Memory B cell (primary cell): ENCODE results near the gene MAML1.
"Not testable (repeated sequence)": the region's sequence is repeated elsewhere in the genome, so short reads cannot be mapped to it uniquely, and the experiment has no call there.

Experiments
- ATAC-seq: fragments of 150-1000 bp; cut with Tn5 transposase; 2 replicates; pipeline ENCODE4 v1.10.0; 2021; ENCODE audit warnings: low read depth, mild to moderate bottlenecking, moderate library complexity
- DNase-seq, 2 donors: peaks; one replicate each; pipeline ENCODE4 v3.0.0; 2022; ENCODE audit warnings: low spot score in 2 of 2
- H3K27ac Mint-ChIP-seq: one replicate; pipeline ENCODE4 v1.8.0; 2022; ENCODE audit warnings: mild to moderate bottlenecking, moderate library complexity, mixed read lengths
- H3K27me3 Mint-ChIP-seq: one replicate; pipeline ENCODE4 v1.8.0; 2022; ENCODE audit warnings: mixed read lengths
- H3K36me3 Mint-ChIP-seq: one replicate; pipeline ENCODE4 v1.8.0; 2022; ENCODE audit warnings: mild to moderate bottlenecking, mixed read lengths
- H3K4me1 Mint-ChIP-seq: one replicate; pipeline ENCODE4 v1.8.0; 2022; ENCODE audit warnings: mixed read lengths
- H3K4me3 Mint-ChIP-seq: one replicate; pipeline ENCODE4 v1.8.0; 2022; ENCODE audit warnings: mild to moderate bottlenecking, moderate library complexity, mixed read lengths
- H3K9me3 Mint-ChIP-seq: one replicate; pipeline ENCODE4 v1.8.0; 2022; ENCODE audit warnings: mixed read lengths

The MAML1 gene

GRCh38 chr5:179724163-179724562, 8.5 kb upstream of the MAML1 start:
- DNase-seq: no peak
- H3K27ac Mint-ChIP-seq: peak overlapping the region; percentile 24

GRCh38 chr5:179727106-179727505, 5.5 kb upstream of the MAML1 start:
- Mint-ChIP-seq H3K4me3 (no peak overlapping the region), H3K27ac (peak overlapping the region; percentile 49), H3K27me3 (no peaks in the 10 kb centered on the region), H3K4me1 (peaks cover 9% of the 10 kb centered on the region), H3K36me3 (peaks cover 30% of the 10 kb centered on the region), H3K9me3 (no peaks in the 10 kb centered on the region)
- ATAC-seq (no peak), DNase-seq (no peak)

More at GRCh38 chr5:179724163-179724562, 8.5 kb upstream of the MAML1 start:
- Mint-ChIP-seq H3K36me3 (peaks cover 33% of the 10 kb centered on the region), H3K4me1 (peaks cover 4% of the 10 kb centered on the region), H3K4me3 (no peak overlapping the region), H3K9me3 (no peaks in the 10 kb centered on the region), H3K27me3 (no peaks in the 10 kb centered on the region)
- no peak for ATAC-seq

DNA sequence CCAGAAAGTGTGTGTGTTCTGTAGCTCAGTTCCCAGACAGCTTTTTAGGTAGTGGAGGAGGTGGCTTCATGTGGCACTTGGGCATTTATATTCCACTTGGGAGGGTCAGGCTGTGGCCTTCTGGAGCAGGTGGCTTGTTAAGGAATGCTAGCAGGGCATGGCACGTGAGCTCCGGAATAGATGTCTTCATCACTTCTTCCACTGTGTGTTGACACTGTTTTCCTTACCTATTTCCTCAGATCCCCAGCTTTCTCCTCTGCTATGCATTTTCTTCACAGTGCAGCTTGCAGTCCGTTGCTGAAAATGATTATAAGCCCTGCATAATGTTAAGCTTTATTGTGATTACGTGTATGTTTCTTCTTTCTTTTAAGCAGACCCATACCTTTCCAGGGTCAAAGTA, 3.3 kb upstream of the MAML1 start:
- H3K4me3 Mint-ChIP-seq: no peak overlapping the region
- no peaks in the 10 kb centered on the region for H3K9me3 Mint-ChIP-seq
- no peak for DNase-seq
- no peak overlapping the region for H3K27ac Mint-ChIP-seq
- peaks cover 13% of the 10 kb centered on the region for H3K4me1 Mint-ChIP-seq
- H3K36me3 Mint-ChIP-seq: peaks cover 20% of the 10 kb centered on the region
- no peak for ATAC-seq
- no peaks in the 10 kb centered on the region for H3K27me3 Mint-ChIP-seq

DNA sequence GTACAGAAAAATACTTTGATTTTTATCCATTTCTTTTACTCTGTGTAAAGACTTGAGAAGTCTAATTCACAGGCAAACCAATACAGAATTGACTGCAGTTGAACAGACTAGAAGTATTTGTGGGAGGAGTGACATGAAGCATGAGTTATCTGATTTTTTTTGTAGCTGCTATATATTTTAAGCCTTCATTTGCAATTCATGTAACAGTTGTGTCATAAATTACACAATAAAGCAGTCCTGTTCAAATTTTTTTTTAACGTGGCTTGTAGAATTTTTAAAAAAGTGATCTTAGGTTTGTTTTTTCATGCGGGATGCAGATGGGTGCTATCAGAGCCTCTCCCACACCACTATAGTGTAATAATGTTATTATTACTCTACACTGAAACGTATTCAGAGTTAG, 2.9 kb upstream of the MAML1 start:
- ATAC-seq (no peak), DNase-seq (no peak)
- H3K9me3 Mint-ChIP-seq: no peaks in the 10 kb centered on the region
- H3K27me3 Mint-ChIP-seq: no peaks in the 10 kb centered on the region
- peaks cover 17% of the 10 kb centered on the region for H3K4me1 Mint-ChIP-seq
- no peak overlapping the region for H3K4me3 Mint-ChIP-seq
- peak overlapping the region; percentile 43 for H3K27ac Mint-ChIP-seq
- peaks cover 18% of the 10 kb centered on the region for H3K36me3 Mint-ChIP-seq

DNA sequence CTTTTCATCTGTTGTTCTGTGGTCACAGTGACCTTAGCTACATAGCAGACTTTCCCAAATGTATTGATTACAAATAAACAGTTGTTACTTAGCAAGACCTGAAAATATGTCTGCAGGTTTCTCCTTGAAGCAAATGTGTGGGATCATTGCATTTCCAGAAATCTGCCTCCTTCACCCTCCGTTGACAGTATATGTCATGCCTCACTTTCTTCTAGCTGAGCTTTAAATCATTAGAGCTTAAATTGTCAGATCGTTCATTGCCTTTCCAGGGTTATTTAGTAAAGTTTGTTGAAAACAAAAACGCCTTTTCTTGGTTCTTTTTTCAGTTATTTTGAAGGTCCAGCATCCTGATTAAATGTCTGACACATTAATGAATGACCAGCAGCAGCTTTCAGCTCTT, 2.3 kb upstream of the MAML1 start:
- Mint-ChIP-seq H3K9me3 (no peaks in the 10 kb centered on the region), H3K4me1 (peaks cover 17% of the 10 kb centered on the region), H3K4me3 (no peak overlapping the region), H3K27ac (peak overlapping the region; percentile 43), H3K36me3 (peaks cover 18% of the 10 kb centered on the region), H3K27me3 (no peaks in the 10 kb centered on the region)
- DNase-seq: no peak
- ATAC-seq: no peak

GRCh38 chr5:179730852-179731251, 1.8 kb upstream of the MAML1 start:
- H3K27ac Mint-ChIP-seq: peak overlapping the region; percentile 43
- H3K36me3 Mint-ChIP-seq: peaks cover 18% of the 10 kb centered on the region
- no peak overlapping the region for H3K4me3 Mint-ChIP-seq
- DNase-seq (no peak), ATAC-seq (no peak)
- H3K27me3 Mint-ChIP-seq: no peaks in the 10 kb centered on the region
- H3K4me1 Mint-ChIP-seq: peaks cover 17% of the 10 kb centered on the region
- H3K9me3 Mint-ChIP-seq: no peaks in the 10 kb centered on the region

GRCh38 chr5:179731791-179732411, 721 bp upstream of the MAML1 start:
- H3K27ac Mint-ChIP-seq: peak overlapping the region; percentile 86
- DNase-seq: peak in 1 of 2 donors; percentile 13
- peaks cover 15% of the 10 kb centered on the region for H3K36me3 Mint-ChIP-seq
- peak; percentile 3 for ATAC-seq
- H3K4me3 Mint-ChIP-seq: peak overlapping the region; percentile 82
- no peaks in the 10 kb centered on the region for H3K9me3 Mint-ChIP-seq
- H3K4me1 Mint-ChIP-seq: peaks cover 17% of the 10 kb centered on the region
- no peaks in the 10 kb centered on the region for H3K27me3 Mint-ChIP-seq

- peak; percentile 25 for ATAC-seq
- Mint-ChIP-seq H3K27ac (peak overlapping the region; percentile 86), H3K9me3 (no peaks in the 10 kb centered on the region), H3K4me3 (peak overlapping the region; percentile 84), H3K4me1 (peaks cover 20% of the 10 kb centered on the region), H3K27me3 (no peaks in the 10 kb centered on the region), H3K36me3 (peaks cover 6% of the 10 kb centered on the region)
- DNase-seq: no peak
These were observed 523 bp downstream of the MAML1 start for GRCh38 chr5:179732918-179733771.

DNA sequence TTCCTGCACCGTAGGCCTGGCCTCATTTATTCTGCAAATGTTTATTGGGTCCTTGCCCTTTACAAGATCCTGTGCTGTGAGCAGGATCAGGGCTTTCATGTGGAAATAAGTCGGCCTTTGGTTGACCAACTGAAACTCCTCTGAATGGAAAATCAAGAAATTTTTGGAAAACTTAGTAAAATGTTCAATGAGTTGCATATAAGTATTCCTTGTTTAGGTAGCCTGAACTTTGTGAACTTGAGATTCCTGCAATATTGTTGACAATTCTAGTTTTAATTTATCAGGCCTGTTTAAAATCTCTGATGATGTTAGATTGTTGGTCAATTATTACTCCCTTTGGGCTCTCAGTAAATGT, 1.1 kb downstream of the MAML1 start:
- H3K4me1 Mint-ChIP-seq: peaks cover 24% of the 10 kb centered on the region
- no peaks in the 10 kb centered on the region for H3K9me3 Mint-ChIP-seq
- DNase-seq: no peak
- peak overlapping the region; percentile 86 for H3K27ac Mint-ChIP-seq
- ATAC-seq: no peak
- peak overlapping the region; percentile 84 for H3K4me3 Mint-ChIP-seq
- H3K27me3 Mint-ChIP-seq: no peaks in the 10 kb centered on the region
- H3K36me3 Mint-ChIP-seq: peaks cover 10% of the 10 kb centered on the region

- DNase-seq (no peak), ATAC-seq (no peak)
- H3K9me3 Mint-ChIP-seq: no peaks in the 10 kb centered on the region
- peak overlapping the region; percentile 70 for H3K4me3 Mint-ChIP-seq
- H3K4me1 Mint-ChIP-seq: peaks cover 27% of the 10 kb centered on the region
- no peaks in the 10 kb centered on the region for H3K27me3 Mint-ChIP-seq
- peak overlapping the region; percentile 86 for H3K27ac Mint-ChIP-seq
- peaks cover 8% of the 10 kb centered on the region for H3K36me3 Mint-ChIP-seq
These were observed 2.0 kb downstream of the MAML1 start for GRCh38 chr5:179734536-179735164.

GRCh38 chr5:179738742-179739141, 6.1 kb downstream of the MAML1 start:
- Mint-ChIP-seq H3K9me3 (no peaks in the 10 kb centered on the region), H3K4me1 (peaks cover 33% of the 10 kb centered on the region), H3K27me3 (no peaks in the 10 kb centered on the region), H3K4me3 (no peak overlapping the region), H3K27ac (peak overlapping the region; percentile 37), H3K36me3 (peaks cover 10% of the 10 kb centered on the region)
- ATAC-seq: no peak
- no peak for DNase-seq

GRCh38 chr5:179744106-179744505, 11.5 kb downstream of the MAML1 start:
- H3K27me3 Mint-ChIP-seq: not testable (repeated sequence)

GRCh38 chr5:179746872-179747271, 14.2 kb downstream of the MAML1 start:
- ATAC-seq (no peak), DNase-seq (no peak)
- no peaks in the 10 kb centered on the region for H3K9me3 Mint-ChIP-seq
- H3K36me3 Mint-ChIP-seq: peaks cover 4% of the 10 kb centered on the region
- H3K4me3 Mint-ChIP-seq: no peak overlapping the region
- H3K27me3 Mint-ChIP-seq: no peaks in the 10 kb centered on the region
- H3K27ac Mint-ChIP-seq: no peak overlapping the region
- peaks cover 15% of the 10 kb centered on the region for H3K4me1 Mint-ChIP-seq

More at GRCh38 chr5:179744106-179744505, 11.5 kb downstream of the MAML1 start:
- not testable (repeated sequence) for H3K4me3 Mint-ChIP-seq, H3K9me3 Mint-ChIP-seq, ATAC-seq, DNase-seq, H3K36me3 Mint-ChIP-seq, H3K27ac Mint-ChIP-seq
- peaks cover 24% of the 10 kb centered on the region for H3K4me1 Mint-ChIP-seq

DNA sequence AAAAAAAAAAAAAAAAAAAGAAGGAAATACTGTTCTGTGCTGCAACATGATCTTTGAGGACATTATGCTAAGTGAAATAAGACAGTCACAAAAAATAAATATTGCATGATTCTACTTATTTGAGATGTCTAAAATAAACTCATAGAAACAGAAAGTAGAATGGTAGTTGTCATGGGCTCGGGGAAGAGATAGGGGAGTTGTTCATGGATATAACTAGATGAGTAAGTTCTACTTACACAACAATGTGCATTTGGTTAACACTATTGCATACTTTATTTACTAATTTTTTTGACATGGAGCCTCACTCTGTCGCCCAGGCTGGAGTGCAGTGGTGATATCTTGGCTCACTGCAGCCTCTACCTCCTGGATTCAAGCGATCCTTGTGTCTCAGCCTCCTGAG, 15.2 kb downstream of the MAML1 start:
- Mint-ChIP-seq H3K27ac (no peak overlapping the region), H3K4me1 (peaks cover 15% of the 10 kb centered on the region), H3K27me3 (no peaks in the 10 kb centered on the region), H3K4me3 (no peak overlapping the region), H3K9me3 (no peaks in the 10 kb centered on the region), H3K36me3 (peaks cover 4% of the 10 kb centered on the region)
- ATAC-seq: no peak
- no peak for DNase-seq
